Measurements from ENCODE around the gene SRGAP3. TPM values are rescaled to one million over a fixed set of nuclear protein-coding genes. Genes with fewer than 3 reads are reported as not detected.

SRGAP3 gene
- total RNA-seq, 2 experiments from 2014 or later: 1.8 to 2.5 TPM

GRCh38 chr3:8937064-8938020 lies 312.1 kb downstream of the SRGAP3 start:
- CTCF ChIA-PET: interaction anchor here (2.8 kb wide), 1 partner anchor 11 kb away, joined by 12 read pairs; no protein-coding TSS in a partner anchor
- no peak for TF ChIP-seq CTCF (IDR thresholded peaks at IDR 0.05)
- no peaks in the 10 kb centered on the region for H3K9me3 Mint-ChIP-seq
- no peak overlapping the region for H3K27ac Mint-ChIP-seq
- ATAC-seq: no peak
- intact Hi-C loops (cut with micrococcal nuclease): no loop called here
- H3K36me3 Mint-ChIP-seq (ENCODE audit: low read depth): peaks cover 30% of the 10 kb centered on the region
- DNase-seq: no peak
- no peaks in the 10 kb centered on the region for H3K27me3 Mint-ChIP-seq
- POLR2A ChIA-PET: no interaction called here
- H3K4me3 Mint-ChIP-seq: no peak overlapping the region
- H3K4me1 Mint-ChIP-seq (ENCODE audit: low read depth): no peaks in the 10 kb centered on the region

- intact Hi-C loops (cut with micrococcal nuclease): no loop called here
- Mint-ChIP-seq H3K27me3 (no peaks in the 10 kb centered on the region), H3K4me3 (no peak overlapping the region), H3K27ac (no peak overlapping the region), H3K9me3 (no peaks in the 10 kb centered on the region), H3K4me1 (ENCODE audit: low read depth) (no peaks in the 10 kb centered on the region), H3K36me3 (ENCODE audit: low read depth) (peaks cover 19% of the 10 kb centered on the region)
- CTCF ChIA-PET: no interaction called here
- POLR2A ChIA-PET: no interaction called here
- DNase-seq: no peak
- ATAC-seq: no peak
- no peak for TF ChIP-seq CTCF (IDR thresholded peaks at IDR 0.05)
Observed at GRCh38 chr3:8932507-8932906, 316.9 kb downstream of the SRGAP3 start.

- Mint-ChIP-seq H3K27ac (no peak overlapping the region), H3K4me1 (ENCODE audit: low read depth) (no peaks in the 10 kb centered on the region), H3K36me3 (ENCODE audit: low read depth) (peaks cover 27% of the 10 kb centered on the region), H3K4me3 (no peak overlapping the region), H3K9me3 (no peaks in the 10 kb centered on the region), H3K27me3 (no peaks in the 10 kb centered on the region)
- CTCF ChIA-PET: no interaction called here
- intact Hi-C loops (cut with micrococcal nuclease): no loop called here
- no peak for TF ChIP-seq CTCF (IDR thresholded peaks at IDR 0.05)
- POLR2A ChIA-PET: no interaction called here
- DNase-seq (no peak), ATAC-seq (no peak)
Observed at GRCh38 chr3:8931342-8931741, 318.1 kb downstream of the SRGAP3 start.

Other genes starting within 250 kb of the SRGAP3 start
- 10 to 100 TPM; 62.9 to 66.3 TPM for gene THUMPD3, start 113.4 kb upstream of the SRGAP3 start, total RNA-seq
- gene SETD5, start 148.0 kb upstream of the SRGAP3 start, total RNA-seq: 100 to 1,000 TPM; 118 to 128 TPM

Measured in activated CD8-positive, alpha-beta T cell treated with anti-CD3 and anti-CD28 coated beads for 36 hours (primary cell).